ENCODE results near the gene KAT2A.

KAT2A gene

GRCh38 chr17:42120770-42121769, at the start of gene KAT2A:
Gene KAT2A, minus strand, starts transcription at chr17:42121367. Its CDS starts 63 bp downstream, at chr17:42121304.
- DNase-seq (ENCODE audit: insufficient read length, low spot score) (peak; percentile 99), FAIRE-seq (no peak)
- no peak for TF ChIP-seq CTCF (IDR thresholded peaks at IDR 0.05; ENCODE audit: insufficient read depth, missing control alignments)

- DNase-seq (ENCODE audit: insufficient read length, low spot score) = no peak
- no peak for TF ChIP-seq CTCF (IDR thresholded peaks at IDR 0.05; ENCODE audit: insufficient read depth, missing control alignments)
- no peak for FAIRE-seq
These were observed 48.2 kb upstream of the KAT2A start for GRCh38 chr17:42169351-42169750.

DNA sequence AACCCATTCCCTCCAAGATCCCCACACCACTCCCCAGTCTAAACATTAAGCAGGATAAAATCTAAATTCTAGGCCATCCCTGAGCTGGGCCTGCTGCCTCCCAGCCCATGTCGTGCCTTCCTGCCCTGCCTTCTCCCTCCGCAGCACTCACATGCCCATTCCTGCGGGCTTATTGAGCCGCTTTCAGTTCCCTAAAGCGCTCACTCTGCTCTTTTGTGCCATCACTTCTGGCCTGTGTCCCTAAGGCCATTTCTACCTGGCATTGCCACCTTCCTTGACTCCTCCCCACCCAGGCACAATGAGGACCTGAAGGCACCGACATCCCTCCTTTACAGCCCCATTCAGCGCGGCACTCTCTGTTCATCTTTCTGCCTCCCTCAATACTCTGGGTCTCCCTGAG, 46.6 kb upstream of the KAT2A start:
- FAIRE-seq (no peak), DNase-seq (ENCODE audit: insufficient read length, low spot score) (no peak)
- TF ChIP-seq CTCF (IDR thresholded peaks at IDR 0.05; ENCODE audit: insufficient read depth, missing control alignments) = no peak

DNA sequence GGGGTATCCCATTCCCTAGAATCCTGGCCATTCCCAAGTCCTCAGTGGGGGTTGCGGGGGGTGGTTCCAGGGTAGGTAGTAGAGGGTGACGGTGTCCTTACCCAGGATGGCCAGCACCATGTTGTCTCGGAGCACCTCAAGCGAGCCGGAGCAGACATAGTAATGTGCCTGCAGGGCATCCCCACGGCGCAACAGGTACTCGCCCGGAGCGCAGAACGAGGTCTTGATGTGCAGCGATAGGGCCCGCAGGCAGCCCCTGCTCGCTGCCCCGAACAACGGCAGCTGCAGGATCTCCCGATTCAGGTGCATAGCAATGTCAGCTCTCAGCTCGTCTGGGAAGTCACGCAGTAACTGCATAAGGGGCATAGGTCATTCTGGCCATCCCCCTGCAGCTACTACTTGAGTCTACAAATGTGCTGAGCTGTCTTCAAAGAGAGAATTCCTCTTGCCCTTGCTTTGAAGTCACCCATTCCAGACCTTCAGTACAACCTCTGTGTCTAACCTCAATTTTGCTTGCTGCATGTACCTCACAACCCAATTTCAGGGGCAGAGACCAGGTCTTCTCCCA, 45.1 kb upstream of the KAT2A start:
- FAIRE-seq (no peak), DNase-seq (ENCODE audit: insufficient read length, low spot score) (no peak)
- TF ChIP-seq CTCF (IDR thresholded peaks at IDR 0.05; ENCODE audit: insufficient read depth, missing control alignments) = no peak

DNA sequence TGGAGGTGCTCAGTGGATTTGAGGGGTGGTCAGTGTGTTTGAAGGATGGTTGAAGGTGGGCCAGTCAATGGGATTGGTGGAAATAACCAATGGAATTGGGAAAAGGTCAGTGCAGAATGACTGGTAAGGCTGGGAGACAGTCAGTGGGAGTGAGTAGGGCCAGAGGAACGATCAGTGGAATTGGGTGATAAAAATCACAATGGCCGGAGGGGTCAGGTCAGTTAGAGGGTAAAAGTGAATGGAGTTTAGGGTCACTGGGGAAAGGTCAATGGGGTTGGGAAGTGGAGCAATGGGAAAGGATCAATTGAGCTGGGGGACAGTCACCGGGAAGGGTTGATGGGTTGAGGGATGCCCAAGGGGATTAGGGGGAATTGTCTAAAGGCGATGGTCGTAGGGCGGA, 44.6 kb upstream of the KAT2A start:
- FAIRE-seq (no peak), DNase-seq (ENCODE audit: insufficient read length, low spot score) (no peak)
- TF ChIP-seq CTCF (IDR thresholded peaks at IDR 0.05; ENCODE audit: insufficient read depth, missing control alignments) = no peak

DNA sequence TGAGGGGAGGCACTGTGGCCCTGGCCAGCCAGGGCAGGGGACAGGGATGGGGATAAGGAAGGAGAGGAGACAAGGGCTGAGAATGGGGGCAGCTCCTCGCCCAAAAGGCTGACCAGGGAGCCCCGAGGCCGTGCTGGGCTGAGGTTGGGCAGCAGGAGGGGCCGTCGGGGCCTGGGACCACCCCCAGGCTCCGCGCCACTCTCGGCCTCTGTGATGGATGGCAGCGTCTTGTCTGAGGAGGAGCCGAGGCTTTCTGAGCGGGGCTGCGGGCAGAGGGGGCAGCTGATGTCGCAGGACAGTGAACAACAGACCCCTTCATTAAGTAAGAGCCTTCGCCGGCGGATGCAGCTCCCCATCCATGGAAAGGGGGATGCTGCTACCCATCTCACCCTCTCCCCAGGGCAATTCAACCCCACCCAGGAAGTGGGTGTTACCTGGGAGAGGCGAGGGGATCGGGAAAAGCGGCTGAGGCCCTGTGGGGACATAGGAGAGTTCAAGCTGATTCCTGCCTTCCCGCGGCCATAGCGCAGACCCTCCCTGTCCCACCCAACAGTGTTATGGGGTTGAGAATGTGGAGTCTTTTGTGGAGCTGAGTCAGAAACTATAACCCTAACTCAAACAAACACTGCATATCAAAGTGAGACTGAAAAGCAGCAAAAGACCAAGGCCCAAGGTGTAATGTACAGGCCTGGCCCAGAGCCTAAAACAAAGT, 42.7 kb upstream of the KAT2A start:
- TF ChIP-seq CTCF (IDR thresholded peaks at IDR 0.05; ENCODE audit: insufficient read depth, missing control alignments) = no peak
- FAIRE-seq (no peak), DNase-seq (ENCODE audit: insufficient read length, low spot score) (no peak)
